ENCODE results near the gene RNASE8.
A peak's percentile ranks its signal among the peaks of the same experiment; 100 is the strongest.

Gene RNASE8

DNA sequence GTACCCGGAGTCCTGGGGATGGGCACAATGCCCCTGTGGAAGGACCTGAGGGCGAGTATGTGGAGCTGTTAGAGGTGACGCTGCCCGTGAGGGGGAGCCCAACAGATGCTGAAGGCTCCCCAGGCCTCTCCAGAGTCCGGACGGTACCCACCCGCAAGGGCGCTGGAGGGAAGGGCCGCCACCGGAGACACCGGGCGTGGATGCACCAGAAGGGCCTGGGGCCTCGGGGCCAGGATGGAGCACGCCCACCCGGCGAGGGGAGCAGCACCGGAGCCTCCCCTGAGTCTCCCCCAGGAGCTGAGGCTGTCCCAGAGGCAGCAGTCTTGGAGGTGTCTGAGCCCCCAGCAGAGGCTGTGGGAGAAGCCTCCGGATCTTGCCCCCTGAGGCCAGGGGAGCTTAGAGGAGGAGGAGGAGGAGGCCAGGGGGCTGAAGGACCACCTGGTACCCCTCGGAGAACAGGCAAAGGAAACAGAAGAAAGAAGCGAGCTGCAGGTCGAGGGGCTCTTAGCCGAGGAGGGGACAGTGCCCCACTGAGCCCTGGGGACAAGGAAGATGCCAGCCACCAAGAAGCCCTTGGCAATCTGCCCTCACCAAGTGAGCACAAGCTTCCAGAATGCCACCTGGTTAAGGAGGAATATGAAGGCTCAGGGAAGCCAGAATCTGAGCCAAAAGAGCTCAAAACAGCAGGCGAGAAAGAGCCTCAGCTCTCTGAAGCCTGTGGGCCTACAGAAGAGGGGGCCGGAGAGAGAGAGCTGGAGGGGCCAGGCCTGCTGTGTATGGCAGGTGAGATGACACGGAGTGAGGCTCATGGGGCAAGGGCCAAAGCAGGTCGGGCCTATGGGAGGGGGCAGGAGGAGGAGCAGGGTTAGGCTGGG lies 17.0 kb downstream of the RNASE8 start:
- no peak for DNase-seq

DNA sequence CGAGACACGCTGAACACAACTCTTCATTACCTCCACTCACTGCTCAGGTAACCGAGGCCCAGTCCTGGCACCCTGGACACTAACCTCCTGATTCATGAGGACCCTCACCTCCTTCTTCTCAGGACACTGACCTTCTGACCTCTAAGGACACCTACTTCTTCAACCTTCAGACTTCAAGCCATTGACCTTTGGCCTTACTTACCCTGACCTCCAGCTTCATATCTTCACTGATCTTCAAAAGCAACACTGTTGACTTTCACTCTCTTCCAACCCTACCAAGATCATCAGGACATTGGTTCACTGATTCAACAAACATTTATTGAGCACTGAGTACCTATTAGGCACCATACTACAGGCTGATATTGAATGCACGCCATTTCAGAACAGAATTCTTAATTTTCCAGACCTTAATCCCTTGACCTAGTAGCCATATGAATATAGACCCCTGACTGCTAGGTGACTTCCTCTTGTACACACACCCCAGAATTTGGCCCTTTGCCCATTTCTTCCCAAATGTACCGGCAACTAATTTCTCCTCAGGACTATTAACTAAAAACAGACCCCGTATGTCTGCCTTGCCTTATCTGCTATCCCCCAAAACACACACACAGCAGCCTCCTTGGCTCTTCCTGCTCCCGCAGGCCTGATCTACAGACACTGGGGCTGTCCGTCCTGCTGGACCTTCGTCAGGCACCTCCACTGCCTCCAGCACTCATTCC lies 18.3 kb downstream of the RNASE8 start:
- no peak for DNase-seq

- no peak for DNase-seq
These were observed 20.1 kb downstream of the RNASE8 start for GRCh38 chr14:21077672-21078071.

DNA sequence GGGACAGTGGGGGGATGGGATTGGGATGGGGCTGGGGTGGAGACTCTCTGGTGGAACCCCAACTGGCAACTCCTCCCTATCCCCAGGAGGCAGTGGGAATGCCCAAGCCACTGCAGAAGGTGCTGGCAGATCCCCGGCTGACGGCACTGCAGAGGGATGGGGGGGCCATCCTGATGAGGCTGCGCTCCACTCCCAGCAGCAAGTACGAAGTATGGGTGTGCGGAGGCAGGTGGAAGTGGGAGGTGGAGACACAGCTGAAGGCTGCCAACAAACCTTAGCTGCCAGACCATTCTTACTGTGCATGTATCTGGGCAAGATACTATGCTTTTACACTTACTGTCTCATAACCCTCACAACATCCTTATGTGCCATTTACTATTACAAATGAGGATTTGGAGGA lies 20.7 kb downstream of the RNASE8 start:
- DNase-seq = no peak

GRCh38 chr14:21078726-21079125 lies 21.1 kb downstream of the RNASE8 start:
- DNase-seq = no peak

DNA sequence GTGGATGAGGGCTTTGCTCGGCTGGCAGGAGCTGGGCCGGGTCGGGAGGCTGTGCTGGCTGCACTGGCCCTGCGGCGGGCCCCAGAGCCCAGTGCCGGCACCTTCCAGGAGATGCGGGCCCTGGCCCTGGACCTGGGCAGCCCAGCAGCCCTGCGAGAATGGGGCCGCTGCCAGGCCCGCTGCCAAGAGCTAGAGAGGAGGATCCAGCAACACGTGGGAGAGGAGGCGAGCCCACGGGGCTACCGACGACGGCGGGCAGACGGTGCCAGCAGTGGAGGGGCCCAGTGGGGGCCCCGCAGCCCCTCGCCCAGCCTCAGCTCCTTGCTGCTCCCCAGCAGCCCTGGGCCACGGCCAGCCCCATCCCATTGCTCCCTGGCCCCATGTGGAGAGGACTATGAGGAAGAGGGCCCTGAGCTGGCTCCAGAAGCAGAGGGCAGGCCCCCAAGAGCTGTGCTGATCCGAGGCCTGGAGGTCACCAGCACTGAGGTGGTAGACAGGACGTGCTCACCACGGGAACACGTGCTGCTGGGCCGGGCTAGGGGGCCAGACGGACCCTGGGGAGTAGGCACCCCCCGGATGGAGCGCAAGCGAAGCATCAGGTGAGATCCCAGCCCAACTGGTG lies 24.0 kb downstream of the RNASE8 start:
- DNase-seq = no peak

- no peak for DNase-seq
These were observed 26.1 kb downstream of the RNASE8 start for GRCh38 chr14:21083565-21084325.

DNA sequence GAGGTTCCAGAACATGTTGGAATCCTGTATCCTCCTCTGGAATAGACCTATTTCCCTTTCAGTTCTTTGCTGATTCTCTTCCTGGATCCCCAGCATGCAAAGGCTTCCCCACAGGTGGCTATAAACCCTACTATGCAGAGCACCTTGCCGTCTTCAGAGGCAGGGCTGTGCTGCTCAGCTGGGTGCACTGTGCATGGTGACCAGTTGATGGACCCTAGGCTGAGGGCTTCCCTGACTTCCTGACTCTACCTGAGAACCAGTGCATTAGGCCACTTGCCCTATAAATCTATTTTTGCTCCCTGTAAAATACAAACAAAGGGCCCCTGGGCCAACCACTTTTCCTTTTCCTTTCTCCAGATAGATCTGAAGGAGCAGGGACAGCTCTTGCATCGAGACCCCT lies 26.8 kb downstream of the RNASE8 start:
- no peak for DNase-seq

DNA sequence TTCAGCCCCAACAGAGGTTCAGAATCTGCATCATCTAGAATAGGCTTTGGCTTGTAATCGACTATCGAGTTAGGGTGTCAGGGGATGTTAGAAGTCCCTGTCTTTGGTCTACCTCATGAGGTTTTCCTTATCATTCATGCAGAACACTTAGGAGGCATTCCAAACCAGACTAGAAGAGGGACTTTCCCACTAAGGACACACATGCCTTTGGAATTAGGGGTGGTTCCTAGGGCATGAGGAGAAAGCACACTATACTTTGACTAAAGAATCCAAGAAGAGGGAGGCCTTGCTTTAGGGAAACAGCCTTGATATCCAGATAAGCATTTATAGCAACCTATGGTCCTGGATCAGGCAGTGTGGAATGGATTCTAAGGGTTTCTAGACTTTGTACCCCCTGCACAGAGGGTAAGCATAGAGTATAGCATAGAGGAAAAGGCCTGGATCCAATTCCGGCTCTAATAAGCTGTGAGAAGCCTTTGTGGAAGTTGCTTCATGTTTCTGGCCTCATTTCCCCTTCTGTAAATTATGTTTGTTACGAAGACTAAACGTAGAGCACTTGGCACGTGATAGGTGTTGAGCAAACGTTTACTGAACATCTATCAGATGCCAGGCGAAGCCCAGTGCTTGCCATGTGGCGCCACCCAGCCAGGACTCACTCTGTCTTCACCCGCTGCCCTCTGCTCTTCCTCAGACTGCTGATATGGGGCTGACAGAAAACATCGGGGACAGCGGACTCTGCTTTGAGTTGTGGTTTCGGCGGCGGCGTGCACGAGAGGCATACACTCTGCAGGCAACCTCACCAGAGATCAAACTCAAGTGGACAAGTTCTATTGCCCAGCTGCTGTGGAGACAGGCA lies 27.6 kb downstream of the RNASE8 start:
- no peak for DNase-seq

GRCh38 chr14:21086908-21087293 lies 29.3 kb downstream of the RNASE8 start:
- no peak for DNase-seq

- DNase-seq = peak; percentile 95
These were observed 29.9 kb downstream of the RNASE8 start for GRCh38 chr14:21087294-21088091.

GRCh38 chr14:21088687-21089086 lies 31.1 kb downstream of the RNASE8 start:
- DNase-seq = no peak

DNA sequence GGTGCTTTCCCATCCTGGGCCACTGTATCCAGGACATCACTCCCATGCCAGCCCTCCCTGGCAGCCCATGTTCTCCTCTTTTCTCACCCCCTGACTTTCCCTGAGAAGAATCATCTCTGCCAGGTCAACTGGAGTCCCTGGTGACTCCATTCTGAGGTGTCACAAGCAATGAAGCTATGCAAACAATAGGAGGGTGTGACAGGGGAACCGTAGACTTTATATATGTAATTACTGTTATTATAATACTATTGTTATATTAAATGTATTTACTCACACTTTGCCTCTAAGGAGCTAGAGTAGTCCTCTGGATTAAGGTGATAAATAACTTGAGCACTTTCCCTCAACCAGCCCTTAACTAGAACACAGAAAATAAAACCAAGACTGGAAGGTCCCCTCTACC lies 31.6 kb downstream of the RNASE8 start:
- no peak for DNase-seq

GRCh38 chr14:21089877-21090193 lies 32.2 kb downstream of the RNASE8 start:
- DNase-seq = no peak

DNA sequence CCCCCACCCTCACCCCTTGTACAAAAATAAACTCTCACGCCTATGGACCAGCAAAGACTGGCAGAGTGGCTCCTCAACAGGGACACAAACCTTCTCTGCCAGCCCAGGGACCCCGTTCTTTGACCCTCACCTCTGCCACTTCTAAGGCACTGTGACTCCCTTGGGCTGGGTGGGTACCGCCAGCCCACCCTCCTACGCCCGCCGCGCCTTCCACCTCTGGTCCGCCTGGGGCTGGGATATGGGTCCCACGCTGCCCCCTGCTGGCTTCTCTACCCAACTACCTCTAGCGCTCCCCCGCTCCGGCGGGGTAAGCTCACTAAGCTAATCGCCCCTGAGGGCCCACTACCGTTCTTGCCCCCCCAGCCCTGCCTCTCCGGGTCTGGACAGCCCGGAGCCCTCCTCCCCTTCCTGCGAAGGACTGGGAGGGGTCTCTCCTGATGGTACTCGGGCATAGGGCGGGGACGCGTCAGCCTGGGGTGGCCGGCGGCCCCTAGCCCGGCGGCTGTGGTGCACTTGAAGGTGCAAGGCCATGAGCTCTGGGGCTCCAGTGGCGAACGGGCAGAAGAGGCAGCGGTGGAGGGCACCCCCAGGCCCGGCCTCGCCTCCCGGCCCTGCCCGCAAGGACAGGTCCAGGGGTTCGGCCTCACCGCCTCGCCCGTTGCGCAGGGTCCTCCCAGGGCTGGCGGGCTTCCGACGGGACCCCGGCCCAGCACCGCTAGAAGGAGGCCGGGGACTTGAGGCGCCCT lies 32.7 kb downstream of the RNASE8 start:
- DNase-seq = peak; percentile 33

GRCh38 chr14:21090940-21091663 lies 33.5 kb downstream of the RNASE8 start:
- no peak for DNase-seq

DNA sequence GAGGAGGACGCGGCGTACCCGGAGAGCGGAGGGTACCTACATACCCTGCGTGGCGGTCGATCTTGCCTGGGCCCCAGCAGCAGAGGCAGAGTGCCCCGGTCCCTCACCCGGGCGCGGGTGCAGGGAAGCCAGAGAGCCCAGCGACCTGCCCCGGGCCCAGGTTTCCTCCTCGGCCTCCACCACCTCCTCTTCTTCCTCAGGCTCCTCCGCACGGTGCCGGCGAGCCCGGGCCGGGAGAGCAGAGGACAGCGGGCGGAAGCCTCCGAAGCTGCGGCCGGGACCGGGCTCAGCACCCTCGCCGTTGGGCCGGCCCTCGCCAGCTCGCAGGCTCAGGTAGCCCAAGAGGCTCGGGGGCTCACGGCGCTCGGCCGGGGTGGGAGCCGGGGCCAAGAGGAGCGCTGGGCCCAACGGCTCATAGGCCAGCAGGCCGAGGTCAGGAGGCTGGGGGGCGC lies 34.2 kb downstream of the RNASE8 start:
- DNase-seq = no peak

GRCh38 chr14:21092273-21093011 lies 34.8 kb downstream of the RNASE8 start:
- peak; percentile 91 for DNase-seq

DNA sequence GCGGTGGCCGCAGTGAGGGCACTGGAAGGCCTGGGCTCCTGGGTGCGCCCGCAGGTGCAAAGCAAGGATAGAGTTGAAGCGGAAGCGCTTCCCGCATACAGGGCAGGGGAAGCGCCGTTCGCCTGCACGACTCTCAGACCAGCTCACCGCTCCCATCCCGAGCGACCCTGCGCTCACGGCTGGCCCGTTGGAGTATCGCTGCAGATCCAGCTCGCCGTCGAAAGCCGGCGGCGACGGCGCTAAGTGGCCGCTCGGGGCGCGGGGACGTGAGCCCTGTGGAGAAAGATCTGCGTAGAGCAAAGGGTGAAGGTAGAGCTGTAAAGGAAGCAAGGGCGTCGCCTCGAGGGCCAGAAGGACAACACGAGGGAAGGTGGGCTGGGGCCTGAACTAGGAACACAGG lies 35.4 kb downstream of the RNASE8 start:
- DNase-seq = no peak

Data from CD4-positive, alpha-beta T cell treated with Interleukin-10 for 1 hour (primary cell).